CD4-positive, alpha-beta T cell treated with Interferon gamma for 1 hour (primary cell): ENCODE results near the gene ST6GAL1.
"Not testable (repeated sequence)": the region's sequence is repeated elsewhere in the genome, so short reads cannot be mapped to it uniquely, and the experiment has no call there.

Experiments
- DNase-seq: peaks from one replicate; pipeline ENCODE4 v3.0.0-alpha.2; 2020

The ST6GAL1 gene

GRCh38 chr3:187025656-187026316 lies 95.5 kb downstream of the ST6GAL1 start:
- DNase-seq: no peak

GRCh38 chr3:187026317-187026670 lies 96.0 kb downstream of the ST6GAL1 start:
- DNase-seq: no peak

GRCh38 chr3:187027531-187028278 lies 97.4 kb downstream of the ST6GAL1 start:
- peak; percentile 78 for DNase-seq

GRCh38 chr3:187031934-187032333 lies 101.6 kb downstream of the ST6GAL1 start:
- DNase-seq: no peak

GRCh38 chr3:187036394-187036793 lies 106.1 kb downstream of the ST6GAL1 start:
- DNase-seq: no peak

- no peak for DNase-seq
These were observed 108.9 kb downstream of the ST6GAL1 start for GRCh38 chr3:187039100-187039722.

- no peak for DNase-seq
These were observed 109.5 kb downstream of the ST6GAL1 start for GRCh38 chr3:187039723-187040414.

- no peak for DNase-seq
These were observed 110.4 kb downstream of the ST6GAL1 start for GRCh38 chr3:187040516-187041361.

- DNase-seq: peak; percentile 28
These were observed 111.3 kb downstream of the ST6GAL1 start for GRCh38 chr3:187041362-187042307.

- no peak for DNase-seq
These were observed 112.0 kb downstream of the ST6GAL1 start for GRCh38 chr3:187042346-187042745.

- DNase-seq: no peak
These were observed 112.6 kb downstream of the ST6GAL1 start for GRCh38 chr3:187042874-187043458.

- DNase-seq: peak; percentile 32
These were observed 113.9 kb downstream of the ST6GAL1 start for GRCh38 chr3:187044206-187044605.

GRCh38 chr3:187044867-187045552 lies 114.7 kb downstream of the ST6GAL1 start:
- no peak for DNase-seq

- no peak for DNase-seq
These were observed 115.7 kb downstream of the ST6GAL1 start for GRCh38 chr3:187046033-187046432.

- DNase-seq: no peak
These were observed 119.3 kb downstream of the ST6GAL1 start for GRCh38 chr3:187049462-187050101.

- no peak for DNase-seq
These were observed 120.7 kb downstream of the ST6GAL1 start for GRCh38 chr3:187051066-187051465.

GRCh38 chr3:187051724-187052366 lies 121.5 kb downstream of the ST6GAL1 start:
- DNase-seq: no peak

- DNase-seq: not testable (repeated sequence)
These were observed 122.1 kb downstream of the ST6GAL1 start for GRCh38 chr3:187052427-187052826.

- not testable (repeated sequence) for DNase-seq
These were observed 124.1 kb downstream of the ST6GAL1 start for GRCh38 chr3:187054433-187054832.
